Measurements from ENCODE around the gene RNF115.
"Not testable (repeated sequence)": the region's sequence is repeated elsewhere in the genome, so short reads cannot be mapped to it uniquely, and the experiment has no call there.

The RNF115 gene

GRCh38 chr1:145855426-145855948 lies 31.6 kb upstream of the RNF115 start:
- Histone ChIP-seq H3K27ac (ENCODE audit: insufficient read depth, low read length, poor library complexity, severe bottlenecking) (no peak overlapping the region), H3K36me3 (ENCODE audit: control insufficient read depth, insufficient read depth, low read length) (peaks cover 22% of the 10 kb centered on the region), H3K27me3 (replicated peaks; ENCODE audit: control insufficient read depth, insufficient read depth, low read length, poor library complexity, severe bottlenecking) (no peaks in the 10 kb centered on the region), H3K9me3 (ENCODE audit: control insufficient read depth, low read length) (no peaks in the 10 kb centered on the region), H3K4me1 (ENCODE audit: control insufficient read depth, insufficient read depth, low read length, poor library complexity, severe bottlenecking) (peaks cover 8% of the 10 kb centered on the region), H3K4me3 (ENCODE audit: insufficient read depth, low read depth, low read length, poor library complexity, severe bottlenecking) (no peak overlapping the region)
- no peak for DNase-seq

- DNase-seq = no peak
- peaks cover 31% of the 10 kb centered on the region for H3K36me3 ChIP-seq (ENCODE audit: control insufficient read depth, insufficient read depth, low read length)
- H3K27ac ChIP-seq (ENCODE audit: insufficient read depth, low read length, poor library complexity, severe bottlenecking) = no peak overlapping the region
- peaks cover 6% of the 10 kb centered on the region for H3K4me1 ChIP-seq (ENCODE audit: control insufficient read depth, insufficient read depth, low read length, poor library complexity, severe bottlenecking)
- no peaks in the 10 kb centered on the region for H3K9me3 ChIP-seq (ENCODE audit: control insufficient read depth, low read length)
- H3K27me3 ChIP-seq (replicated peaks; ENCODE audit: control insufficient read depth, insufficient read depth, low read length, poor library complexity, severe bottlenecking) = no peaks in the 10 kb centered on the region
- no peak overlapping the region for H3K4me3 ChIP-seq (ENCODE audit: insufficient read depth, low read depth, low read length, poor library complexity, severe bottlenecking)
Observed at GRCh38 chr1:145849356-145850160, 25.7 kb upstream of the RNF115 start.

GRCh38 chr1:145847827-145848226 lies 23.9 kb upstream of the RNF115 start:
- no peak for DNase-seq
- no peak overlapping the region for H3K4me3 ChIP-seq (ENCODE audit: insufficient read depth, low read depth, low read length, poor library complexity, severe bottlenecking)
- peaks cover 6% of the 10 kb centered on the region for H3K4me1 ChIP-seq (ENCODE audit: control insufficient read depth, insufficient read depth, low read length, poor library complexity, severe bottlenecking)
- H3K27me3 ChIP-seq (replicated peaks; ENCODE audit: control insufficient read depth, insufficient read depth, low read length, poor library complexity, severe bottlenecking) = no peaks in the 10 kb centered on the region
- H3K36me3 ChIP-seq (ENCODE audit: control insufficient read depth, insufficient read depth, low read length) = peaks cover 21% of the 10 kb centered on the region
- no peak overlapping the region for H3K27ac ChIP-seq (ENCODE audit: insufficient read depth, low read length, poor library complexity, severe bottlenecking)
- no peaks in the 10 kb centered on the region for H3K9me3 ChIP-seq (ENCODE audit: control insufficient read depth, low read length)

- H3K27ac ChIP-seq (ENCODE audit: insufficient read depth, low read length, poor library complexity, severe bottlenecking) = peak overlapping the region; percentile 43
- no peaks in the 10 kb centered on the region for H3K9me3 ChIP-seq (ENCODE audit: control insufficient read depth, low read length)
- no peaks in the 10 kb centered on the region for H3K27me3 ChIP-seq (replicated peaks; ENCODE audit: control insufficient read depth, insufficient read depth, low read length, poor library complexity, severe bottlenecking)
- peaks cover 6% of the 10 kb centered on the region for H3K4me1 ChIP-seq (ENCODE audit: control insufficient read depth, insufficient read depth, low read length, poor library complexity, severe bottlenecking)
- DNase-seq = no peak
- peak overlapping the region; percentile 82 for H3K4me3 ChIP-seq (ENCODE audit: insufficient read depth, low read depth, low read length, poor library complexity, severe bottlenecking)
- peaks cover 27% of the 10 kb centered on the region for H3K36me3 ChIP-seq (ENCODE audit: control insufficient read depth, insufficient read depth, low read length)
Observed at GRCh38 chr1:145846201-145846612, 22.3 kb upstream of the RNF115 start.

GRCh38 chr1:145845514-145846161 lies 21.7 kb upstream of the RNF115 start, which contains the start of gene NUDT17:
NUDT17 (plus strand) TSS chr1:145845630; CDS start chr1:145845641, 11 bp downstream.
- peak; percentile 48 to 67 (median 51) for DNase-seq
- H3K27ac ChIP-seq (ENCODE audit: insufficient read depth, low read length, poor library complexity, severe bottlenecking) = peak within 1 kb of the TSS; percentile 43
- H3K27me3 ChIP-seq (replicated peaks; ENCODE audit: control insufficient read depth, insufficient read depth, low read length, poor library complexity, severe bottlenecking) = no peaks in the 10 kb centered on the region
- H3K9me3 ChIP-seq (ENCODE audit: control insufficient read depth, low read length) = no peaks in the 10 kb centered on the region
- H3K4me3 ChIP-seq (ENCODE audit: insufficient read depth, low read depth, low read length, poor library complexity, severe bottlenecking) = peak within 1 kb of the TSS; percentile 82
- H3K36me3 ChIP-seq (ENCODE audit: control insufficient read depth, insufficient read depth, low read length) = peaks cover 33% of the 10 kb centered on the region
- H3K4me1 ChIP-seq (ENCODE audit: control insufficient read depth, insufficient read depth, low read length, poor library complexity, severe bottlenecking) = peaks cover 6% of the 10 kb centered on the region

GRCh38 chr1:145845144-145845513 lies 21.2 kb upstream of the RNF115 start:
- H3K4me1 ChIP-seq (ENCODE audit: control insufficient read depth, insufficient read depth, low read length, poor library complexity, severe bottlenecking) = peaks cover 6% of the 10 kb centered on the region
- H3K27ac ChIP-seq (ENCODE audit: insufficient read depth, low read length, poor library complexity, severe bottlenecking) = no peak overlapping the region
- no peaks in the 10 kb centered on the region for H3K27me3 ChIP-seq (replicated peaks; ENCODE audit: control insufficient read depth, insufficient read depth, low read length, poor library complexity, severe bottlenecking)
- H3K9me3 ChIP-seq (ENCODE audit: control insufficient read depth, low read length) = no peaks in the 10 kb centered on the region
- peak overlapping the region; percentile 82 for H3K4me3 ChIP-seq (ENCODE audit: insufficient read depth, low read depth, low read length, poor library complexity, severe bottlenecking)
- H3K36me3 ChIP-seq (ENCODE audit: control insufficient read depth, insufficient read depth, low read length) = peaks cover 37% of the 10 kb centered on the region
- DNase-seq = no peak

- peaks cover 6% of the 10 kb centered on the region for H3K4me1 ChIP-seq (ENCODE audit: control insufficient read depth, insufficient read depth, low read length, poor library complexity, severe bottlenecking)
- H3K27me3 ChIP-seq (replicated peaks; ENCODE audit: control insufficient read depth, insufficient read depth, low read length, poor library complexity, severe bottlenecking) = no peaks in the 10 kb centered on the region
- peaks cover 43% of the 10 kb centered on the region for H3K36me3 ChIP-seq (ENCODE audit: control insufficient read depth, insufficient read depth, low read length)
- no peak overlapping the region for H3K4me3 ChIP-seq (ENCODE audit: insufficient read depth, low read depth, low read length, poor library complexity, severe bottlenecking)
- no peaks in the 10 kb centered on the region for H3K9me3 ChIP-seq (ENCODE audit: control insufficient read depth, low read length)
- no peak for DNase-seq
- H3K27ac ChIP-seq (ENCODE audit: insufficient read depth, low read length, poor library complexity, severe bottlenecking) = no peak overlapping the region
Observed at GRCh38 chr1:145843031-145843430, 19.1 kb upstream of the RNF115 start.

- no peak overlapping the region for H3K27ac ChIP-seq (ENCODE audit: insufficient read depth, low read length, poor library complexity, severe bottlenecking)
- H3K4me3 ChIP-seq (ENCODE audit: insufficient read depth, low read depth, low read length, poor library complexity, severe bottlenecking) = no peak overlapping the region
- H3K27me3 ChIP-seq (replicated peaks; ENCODE audit: control insufficient read depth, insufficient read depth, low read length, poor library complexity, severe bottlenecking) = no peaks in the 10 kb centered on the region
- H3K9me3 ChIP-seq (ENCODE audit: control insufficient read depth, low read length) = no peaks in the 10 kb centered on the region
- no peak for DNase-seq
- peaks cover 86% of the 10 kb centered on the region for H3K36me3 ChIP-seq (ENCODE audit: control insufficient read depth, insufficient read depth, low read length)
- no peaks in the 10 kb centered on the region for H3K4me1 ChIP-seq (ENCODE audit: control insufficient read depth, insufficient read depth, low read length, poor library complexity, severe bottlenecking)
Observed at GRCh38 chr1:145837656-145838055, 13.8 kb upstream of the RNF115 start.

GRCh38 chr1:145830810-145831209 lies 6.9 kb upstream of the RNF115 start:
- peaks cover 84% of the 10 kb centered on the region for H3K36me3 ChIP-seq (ENCODE audit: control insufficient read depth, insufficient read depth, low read length)
- DNase-seq; H3K4me3 ChIP-seq (ENCODE audit: insufficient read depth, low read depth, low read length, poor library complexity, severe bottlenecking): not testable (repeated sequence)

More at GRCh38 chr1:145830810-145831209, 6.9 kb upstream of the RNF115 start:
- not testable (repeated sequence) for H3K4me1 ChIP-seq (ENCODE audit: control insufficient read depth, insufficient read depth, low read length, poor library complexity, severe bottlenecking); H3K27me3 ChIP-seq (replicated peaks; ENCODE audit: control insufficient read depth, insufficient read depth, low read length, poor library complexity, severe bottlenecking); H3K9me3 ChIP-seq (ENCODE audit: control insufficient read depth, low read length); H3K27ac ChIP-seq (ENCODE audit: insufficient read depth, low read length, poor library complexity, severe bottlenecking)
